COLO668 (cell line): ENCODE results near the gene PRKCQ.

Source experiments
- DNase-seq: peaks from one replicate; lab custom pipeline; 2025; ENCODE audit not compliant: unreplicated experiment; lab: John Stamatoyannopoulos, UW

Gene PRKCQ

GRCh38 chr10:6528198-6528950 is 51.7 kb downstream of the PRKCQ start:
- DNase-seq: no peak

GRCh38 chr10:6525599-6526165 is 54.4 kb downstream of the PRKCQ start:
- DNase-seq: no peak

- DNase-seq: no peak
Measured at GRCh38 chr10:6522230-6522629, 57.8 kb downstream of the PRKCQ start.

GRCh38 chr10:6520138-6520537 is 59.9 kb downstream of the PRKCQ start:
- no peak for DNase-seq

- DNase-seq: no peak
Measured at GRCh38 chr10:6518791-6519429, 61.2 kb downstream of the PRKCQ start.

GRCh38 chr10:6516929-6517284 is 63.2 kb downstream of the PRKCQ start:
- DNase-seq: no peak

- DNase-seq: no peak
Measured at GRCh38 chr10:6516281-6516928, 63.7 kb downstream of the PRKCQ start.

GRCh38 chr10:6514844-6515780 is 65.0 kb downstream of the PRKCQ start:
- no peak for DNase-seq

GRCh38 chr10:6514180-6514579 is 65.9 kb downstream of the PRKCQ start:
- no peak for DNase-seq

- DNase-seq: no peak
Measured at GRCh38 chr10:6513476-6513875, 66.6 kb downstream of the PRKCQ start.

- no peak for DNase-seq
Measured at GRCh38 chr10:6512182-6512581, 67.9 kb downstream of the PRKCQ start.

GRCh38 chr10:6511347-6511746 is 68.7 kb downstream of the PRKCQ start:
- DNase-seq: no peak

GRCh38 chr10:6507311-6507710 is 72.8 kb downstream of the PRKCQ start:
- DNase-seq: no peak

- DNase-seq: no peak
Measured at GRCh38 chr10:6505300-6505699, 74.8 kb downstream of the PRKCQ start.

GRCh38 chr10:6504296-6504695 is 75.8 kb downstream of the PRKCQ start:
- DNase-seq: no peak

GRCh38 chr10:6503171-6503570 is 76.9 kb downstream of the PRKCQ start:
- no peak for DNase-seq

- no peak for DNase-seq
Measured at GRCh38 chr10:6501931-6502330, 78.1 kb downstream of the PRKCQ start.

GRCh38 chr10:6499974-6500373 is 80.1 kb downstream of the PRKCQ start:
- DNase-seq: no peak

GRCh38 chr10:6498771-6499170 is 81.3 kb downstream of the PRKCQ start:
- no peak for DNase-seq

GRCh38 chr10:6497620-6498019 is 82.5 kb downstream of the PRKCQ start:
- no peak for DNase-seq
